NCI-H82 treated with DMSO at 0.1 percent for 48 hours (cell line): ENCODE data around the gene MFN2.
"Not testable (repeated sequence)": the region's sequence is repeated elsewhere in the genome, so short reads cannot be mapped to it uniquely, and the experiment has no call there.

ENCODE experiments used
- DNase-seq: peaks from one replicate; lab custom pipeline; 2025; ENCODE audit not compliant: unreplicated experiment; lab: John Stamatoyannopoulos, UW

Gene MFN2

DNA sequence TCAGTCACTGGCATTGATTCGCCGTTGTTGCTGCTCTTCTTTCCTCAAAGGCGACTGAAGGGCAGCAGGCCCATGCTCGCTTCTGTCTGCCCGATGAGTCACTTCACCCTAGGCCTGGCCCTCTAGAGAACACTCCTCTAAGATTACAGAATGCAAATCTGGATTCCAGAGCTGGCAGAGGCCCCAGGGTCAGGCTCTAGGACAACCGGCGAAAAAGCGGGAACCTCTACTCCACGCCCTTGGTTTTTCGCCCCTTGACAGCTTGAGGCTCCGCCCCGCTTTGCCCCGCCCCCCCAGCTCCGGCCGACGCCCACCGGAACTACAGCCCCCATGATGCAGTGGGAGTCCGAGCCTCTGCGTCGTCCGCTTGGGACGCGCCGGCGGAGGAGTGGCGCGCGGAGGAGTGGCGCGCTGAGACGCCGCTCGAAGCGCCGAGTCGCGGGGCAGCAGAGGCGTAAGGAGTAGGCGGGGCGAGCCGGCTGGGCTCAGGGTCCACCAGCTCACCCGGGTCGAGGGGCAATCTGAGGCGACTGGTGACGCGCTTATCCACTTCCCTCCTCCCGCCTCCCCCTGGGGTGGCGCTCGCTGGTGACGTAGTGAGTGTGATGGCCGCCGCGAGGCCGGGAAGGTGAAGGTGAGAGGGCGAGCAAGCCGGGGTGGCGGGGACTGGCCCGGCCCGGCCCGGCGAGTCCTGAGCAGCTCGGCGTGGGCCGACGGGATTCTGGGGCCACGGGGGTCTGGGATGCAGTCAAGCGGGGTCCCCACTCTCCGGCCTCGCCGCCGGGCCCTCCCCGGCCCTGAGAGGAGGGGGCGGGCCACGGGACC lies at the start of gene MFN2:
Gene MFN2, plus strand, starts transcription at position 594 of the 825 bp plus-strand sequence. CDS start 8,725 bp downstream, outside the sequence.
- peak; percentile 96 for DNase-seq

- peak; percentile 14 for DNase-seq
Measured at GRCh38 chr1:11930571-11931445, 49.4 kb upstream of the MFN2 start.

- no peak for DNase-seq
Measured at GRCh38 chr1:11931845-11932244, 48.4 kb upstream of the MFN2 start.

DNA sequence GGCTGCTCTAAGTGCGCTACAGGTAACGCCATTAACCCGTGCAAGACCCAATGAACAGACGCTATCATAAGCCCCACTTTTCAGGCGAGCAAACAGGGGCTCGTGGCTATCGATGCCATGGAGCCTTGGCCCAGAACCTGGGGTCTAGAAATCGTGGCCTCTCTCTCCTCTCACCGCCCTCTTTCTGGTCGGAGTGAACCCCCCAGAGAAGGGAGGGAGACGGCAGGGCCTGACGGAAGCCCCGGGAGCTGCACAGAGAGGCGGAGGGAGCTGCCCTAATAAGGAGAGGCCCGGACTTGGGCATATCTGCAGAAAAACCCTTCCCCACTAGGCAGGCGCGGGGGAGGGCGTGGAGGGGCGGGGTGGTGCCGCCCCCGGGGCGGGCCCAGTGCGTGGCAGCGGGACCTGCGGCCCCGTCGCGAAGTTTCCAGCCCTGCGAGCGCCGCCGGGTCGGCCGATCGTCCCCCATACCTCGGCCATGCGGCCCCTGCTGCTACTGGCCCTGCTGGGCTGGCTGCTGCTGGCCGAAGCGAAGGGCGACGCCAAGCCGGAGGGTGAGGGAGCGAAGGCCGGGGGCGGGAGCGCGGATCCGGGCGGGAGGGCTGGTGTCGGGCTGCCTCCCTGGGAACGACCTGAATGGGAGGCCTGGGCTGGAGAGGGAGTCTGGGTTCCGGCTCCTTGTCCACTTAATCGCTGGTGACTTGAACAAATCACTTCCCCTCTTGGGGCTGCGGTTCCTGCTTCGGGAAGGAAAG lies 45.8 kb upstream of the MFN2 start, which contains the start of gene PLOD1:
Gene PLOD1, plus strand, starts transcription at position 416 of the 755 bp plus-strand sequence. Its CDS starts 63 bp downstream, at position 479.
- peak; percentile 56 for DNase-seq

- DNase-seq: no peak
Measured at GRCh38 chr1:11935057-11935412, 45.2 kb upstream of the MFN2 start.

DNA sequence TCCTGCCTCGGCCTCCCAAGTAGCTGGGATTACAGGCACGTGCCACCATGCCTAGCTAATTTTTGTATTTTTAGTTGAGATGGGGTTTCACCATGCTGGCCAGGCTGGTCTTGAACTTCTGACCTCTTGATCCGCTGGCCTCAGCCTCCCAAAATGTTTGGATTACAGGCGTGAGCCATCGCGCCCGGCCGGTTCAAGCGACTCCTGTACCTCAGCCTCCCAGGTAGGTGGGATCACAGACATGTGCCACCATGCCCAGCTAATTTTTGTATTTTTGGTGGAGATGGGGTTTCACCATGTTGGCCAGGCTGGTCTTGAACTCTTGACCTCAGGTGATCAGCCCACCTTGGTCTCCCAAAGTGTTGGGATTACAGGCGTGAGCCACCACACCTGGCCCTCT lies 44.5 kb upstream of the MFN2 start:
- DNase-seq: not testable (repeated sequence)

DNA sequence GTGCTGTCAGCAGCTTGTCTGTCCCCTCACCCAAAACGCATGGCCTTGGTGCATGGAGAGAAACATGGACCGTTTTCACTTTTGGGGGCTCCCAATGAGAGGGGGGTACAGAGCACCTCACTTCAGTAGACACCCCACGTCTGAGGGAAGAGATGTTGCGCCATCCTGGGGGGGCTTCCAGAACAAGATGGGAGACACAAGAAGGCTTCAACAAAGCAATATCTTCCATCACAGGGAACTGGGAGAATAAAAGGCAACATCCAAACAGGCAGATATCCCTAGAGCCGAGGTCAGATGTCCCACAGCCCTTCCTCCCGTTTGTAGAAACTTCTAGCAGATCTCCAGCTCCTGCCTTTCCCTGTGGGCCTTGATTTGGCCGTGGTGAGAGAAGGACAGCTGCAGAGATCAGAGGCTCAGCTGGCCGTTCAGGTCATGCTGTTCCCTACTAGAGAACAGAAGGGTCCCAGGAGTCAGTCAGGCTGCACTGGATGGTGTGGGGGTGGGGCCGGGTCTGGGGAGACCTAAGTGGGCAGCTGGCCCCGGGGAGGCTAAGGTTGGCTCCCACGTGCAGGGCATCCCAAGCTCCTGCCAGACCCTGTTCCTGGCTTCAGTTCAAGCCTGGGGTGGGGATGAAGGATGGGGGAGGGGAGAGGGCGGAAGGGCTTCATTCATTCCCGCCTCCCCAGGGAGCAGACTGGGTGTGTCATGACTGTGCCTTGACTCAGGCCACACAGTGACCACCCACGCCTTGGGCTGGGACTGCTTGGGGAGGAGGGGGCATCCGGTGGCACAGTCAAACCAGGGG lies 41.3 kb upstream of the MFN2 start:
- no peak for DNase-seq

- DNase-seq: not testable (repeated sequence)
Measured at GRCh38 chr1:11939794-11940193, 40.5 kb upstream of the MFN2 start.

DNA sequence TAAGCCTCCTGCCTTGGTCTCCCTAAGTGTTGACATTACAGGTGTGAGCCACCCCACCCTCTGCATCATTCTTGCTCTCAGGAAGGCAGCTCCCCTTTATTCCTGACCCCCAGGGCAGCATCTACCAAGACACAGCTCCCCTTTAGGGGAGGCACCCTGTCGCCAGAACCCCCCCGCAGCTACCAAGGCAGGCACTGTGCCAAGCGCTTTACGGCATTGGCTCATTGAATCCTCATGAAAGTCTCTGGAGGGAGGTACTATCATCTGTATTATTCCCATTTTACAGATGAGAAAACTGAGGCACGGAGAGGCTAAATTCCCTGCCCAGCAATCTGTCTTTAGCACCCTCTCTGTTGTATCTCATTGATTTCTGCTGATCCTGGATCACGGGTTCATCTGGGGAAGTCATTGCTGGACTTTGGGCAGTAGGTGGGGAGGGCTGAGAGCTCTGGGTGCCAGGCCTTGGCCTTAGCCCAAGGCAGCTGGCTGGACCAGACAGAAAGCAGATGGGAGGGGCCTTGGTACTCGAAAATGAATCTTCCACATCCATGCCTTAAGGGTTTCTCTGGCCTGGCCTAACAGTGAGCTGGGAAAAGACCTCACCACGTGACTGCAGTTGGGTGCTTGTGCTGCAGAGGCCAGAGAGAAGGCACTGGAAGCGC lies 39.9 kb upstream of the MFN2 start:
- DNase-seq: no peak

GRCh38 chr1:11942280-11942679 lies 38.0 kb upstream of the MFN2 start:
- DNase-seq: no peak

DNA sequence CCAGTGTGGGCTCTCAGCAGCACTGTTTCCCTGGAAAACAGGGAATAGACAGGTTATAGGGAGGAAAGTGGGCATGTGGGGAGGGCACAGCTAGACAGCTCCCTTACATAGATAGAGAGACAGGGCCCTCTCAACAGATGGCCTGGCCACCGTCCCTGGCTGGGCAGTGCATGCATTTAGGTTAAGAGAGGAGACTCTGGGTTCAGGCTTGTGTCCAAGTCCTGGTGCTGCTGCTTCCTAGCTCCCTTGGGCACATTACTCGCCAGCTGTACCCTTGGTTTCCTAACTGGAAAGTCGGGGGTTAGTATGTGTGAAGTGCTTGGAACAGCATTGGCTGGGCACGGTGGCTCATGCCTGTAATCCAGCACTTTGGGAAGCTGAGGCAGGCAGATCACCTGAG lies 36.6 kb upstream of the MFN2 start:
- no peak for DNase-seq

- DNase-seq: peak; percentile 15
Measured at GRCh38 chr1:11944358-11944931, 35.8 kb upstream of the MFN2 start.

- DNase-seq: no peak
Measured at GRCh38 chr1:11946647-11947046, 33.6 kb upstream of the MFN2 start.

DNA sequence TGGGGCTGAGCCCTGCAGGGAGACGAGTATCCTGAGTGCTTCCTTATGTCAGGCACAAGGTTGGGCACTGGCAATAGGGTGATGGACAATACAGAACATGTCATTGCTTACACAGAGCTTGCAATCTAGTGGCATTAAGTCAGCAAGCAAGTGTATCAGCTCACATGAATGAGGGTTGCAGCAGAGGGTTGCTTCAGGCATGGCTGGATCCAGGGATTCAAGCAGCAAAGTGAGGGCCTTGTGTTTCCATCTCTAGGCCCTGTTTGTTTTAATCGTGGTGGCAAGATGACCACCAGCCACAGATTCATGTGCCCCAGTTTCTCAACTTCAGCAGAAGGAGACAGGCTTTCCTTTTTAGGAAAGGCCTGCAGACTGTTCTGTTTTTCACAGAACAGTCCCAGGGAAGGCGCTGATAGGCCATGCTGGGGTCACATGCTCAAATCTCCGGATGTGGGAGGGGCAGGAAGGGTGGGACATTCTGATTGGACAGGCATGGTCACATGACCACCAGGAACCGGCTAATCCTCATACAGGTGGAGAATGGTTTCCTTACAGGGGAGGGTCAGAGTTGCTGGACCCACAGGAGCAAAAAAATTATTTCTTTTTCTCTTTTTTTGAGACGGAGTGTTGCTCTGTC lies 31.3 kb upstream of the MFN2 start:
- DNase-seq: no peak

- DNase-seq: no peak
Measured at GRCh38 chr1:11951901-11952300, 28.3 kb upstream of the MFN2 start.

- no peak for DNase-seq
Measured at GRCh38 chr1:11952455-11953109, 27.7 kb upstream of the MFN2 start.

GRCh38 chr1:11955221-11955620 lies 25.0 kb upstream of the MFN2 start:
- DNase-seq: no peak

- DNase-seq: no peak
Measured at GRCh38 chr1:11957398-11957797, 22.8 kb upstream of the MFN2 start.

DNA sequence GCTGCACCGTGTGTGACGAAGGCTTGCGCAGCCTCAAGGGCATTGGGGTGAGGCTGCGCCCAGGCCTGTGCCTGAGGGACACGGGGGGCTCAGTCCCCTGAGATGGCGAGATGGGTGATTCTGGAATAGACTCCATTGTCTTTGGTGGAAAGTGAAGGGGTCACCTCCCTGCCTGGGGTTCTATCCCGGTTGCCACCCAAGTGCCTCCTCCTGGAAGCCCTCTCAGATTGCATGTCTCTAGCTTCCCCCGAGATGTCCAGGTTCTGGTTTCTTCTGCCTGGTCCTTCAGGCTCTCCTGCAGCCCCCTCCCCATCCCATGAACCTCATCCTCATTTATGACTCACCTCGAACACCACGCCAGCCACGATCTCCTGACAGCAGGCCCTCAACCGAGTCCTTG lies 22.3 kb upstream of the MFN2 start:
- no peak for DNase-seq
